SK-N-DZ (cell line): Measurements from ENCODE around the gene OVOL1.
"Not testable (repeated sequence)": the region's sequence is repeated elsewhere in the genome, so short reads cannot be mapped to it uniquely, and the experiment has no call there.

Experiments used
- DNase-seq: peaks from one replicate; pipeline ENCODE4 v3.0.0-alpha.2; 2015; ENCODE audit warnings: low spot score

Gene OVOL1

DNA sequence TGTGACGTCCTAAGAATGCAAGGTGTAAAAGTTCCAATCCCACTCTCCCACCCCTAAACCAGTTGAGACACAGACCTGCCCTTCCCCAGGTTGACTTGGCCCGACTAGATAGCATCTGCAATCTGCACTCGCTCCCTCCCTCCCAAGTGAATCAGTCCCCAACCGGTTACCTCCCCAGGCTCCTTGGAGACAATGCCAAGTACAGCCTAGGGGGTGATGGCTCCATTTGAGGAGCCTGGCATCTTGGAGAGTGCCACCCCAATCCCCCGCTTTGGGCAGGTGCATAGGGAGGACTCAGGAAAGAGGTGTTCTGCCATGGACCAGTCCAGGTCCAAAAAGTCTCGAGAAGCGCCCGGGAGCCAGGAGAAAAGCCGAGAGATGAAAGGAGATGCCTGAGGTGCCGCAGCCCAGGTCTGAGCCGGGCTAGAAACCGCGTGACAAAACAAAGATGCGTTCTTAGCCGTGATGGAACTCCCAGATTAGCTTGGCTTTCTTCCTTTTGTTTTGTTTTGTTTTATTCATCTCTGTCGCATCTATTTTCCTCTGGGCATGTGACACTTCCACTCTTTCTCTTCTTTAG, 28.2 kb downstream of the OVOL1 start:
- no peak for DNase-seq

DNA sequence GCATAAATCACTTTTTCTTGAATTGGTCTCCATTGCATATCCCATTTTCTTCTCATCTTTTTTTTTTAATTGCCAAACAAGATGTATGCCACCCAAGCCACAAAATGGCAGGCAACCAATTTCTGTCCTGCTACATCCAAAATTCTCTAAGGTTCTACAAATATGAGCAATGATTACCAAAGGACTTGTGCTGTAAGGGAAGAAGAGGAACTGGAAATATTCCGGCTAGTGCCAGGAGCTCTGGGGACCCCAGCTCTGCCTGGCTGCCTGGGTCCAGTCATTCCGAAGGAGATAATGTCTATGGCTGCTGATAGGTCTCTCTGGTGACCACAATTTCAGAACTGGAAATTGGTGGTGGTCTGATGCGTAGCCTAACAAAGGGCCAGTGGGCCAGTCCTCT, 29.8 kb downstream of the OVOL1 start:
- no peak for DNase-seq

DNA sequence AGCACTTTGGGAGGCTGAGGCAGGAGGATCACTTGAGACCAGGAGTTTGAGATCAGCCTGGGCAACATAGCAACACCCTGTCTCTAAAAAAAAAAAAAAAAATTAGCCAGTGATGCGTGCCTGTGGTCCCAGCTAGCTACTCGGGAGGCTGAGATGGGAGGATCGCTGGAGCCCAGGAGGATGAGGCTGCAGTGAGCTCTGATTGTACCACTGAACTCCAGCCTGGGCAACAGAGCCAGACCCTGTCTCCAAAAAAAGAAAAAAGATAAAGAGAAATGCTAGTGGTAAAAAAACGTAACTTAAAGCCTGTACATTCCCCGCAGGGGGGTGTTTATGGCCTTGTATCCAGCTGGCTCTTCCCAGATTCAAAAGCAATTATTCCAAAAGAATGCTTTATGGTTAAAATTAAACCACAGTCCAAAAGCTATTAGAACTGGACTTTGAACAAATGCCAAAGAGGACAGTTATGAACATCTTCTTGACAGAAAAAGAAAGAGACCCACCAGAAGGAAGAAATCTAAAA, 30.5 kb downstream of the OVOL1 start:
- no peak for DNase-seq

DNA sequence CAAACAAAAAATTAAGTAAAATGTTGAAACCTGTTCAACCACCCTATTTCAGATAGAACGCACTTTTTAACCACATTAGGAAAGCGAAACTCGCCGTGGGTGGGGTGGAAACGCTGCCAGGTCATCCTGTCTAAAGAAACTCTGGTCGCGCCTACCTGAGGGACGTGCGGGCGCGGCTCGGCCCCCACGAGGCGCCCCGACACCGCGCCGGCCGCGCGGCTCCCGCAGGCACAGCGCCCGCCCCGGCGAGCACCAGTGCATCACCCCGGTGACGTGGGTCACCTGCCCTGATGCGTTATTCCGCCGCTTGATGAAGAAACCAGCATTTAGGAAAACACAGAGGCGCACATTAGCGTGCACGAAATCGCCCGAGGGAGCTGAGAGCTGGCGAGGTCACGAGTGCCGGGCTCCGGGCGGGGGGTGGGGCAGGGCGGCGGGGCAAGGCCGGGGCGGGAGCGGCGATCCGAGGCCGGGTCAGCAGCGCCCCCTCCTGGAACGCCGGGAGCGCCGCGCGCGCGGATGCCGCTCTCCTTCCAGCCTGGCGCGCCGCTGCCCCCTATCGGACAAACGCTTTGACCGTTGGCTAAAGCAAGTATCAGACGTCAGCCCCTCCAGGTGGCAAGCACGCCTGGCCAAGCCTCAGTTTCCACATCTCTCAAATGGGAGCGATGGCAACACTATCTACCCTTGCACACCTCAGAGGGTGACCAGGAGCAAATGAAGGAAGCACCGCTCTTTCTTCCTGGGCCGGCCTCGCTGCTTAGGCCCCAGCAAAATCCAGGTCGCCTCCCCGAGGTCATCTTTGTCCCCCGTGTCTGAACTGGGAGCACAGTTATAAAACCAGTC, 31.2 kb downstream of the OVOL1 start:
- DNase-seq = peak; percentile 83

DNA sequence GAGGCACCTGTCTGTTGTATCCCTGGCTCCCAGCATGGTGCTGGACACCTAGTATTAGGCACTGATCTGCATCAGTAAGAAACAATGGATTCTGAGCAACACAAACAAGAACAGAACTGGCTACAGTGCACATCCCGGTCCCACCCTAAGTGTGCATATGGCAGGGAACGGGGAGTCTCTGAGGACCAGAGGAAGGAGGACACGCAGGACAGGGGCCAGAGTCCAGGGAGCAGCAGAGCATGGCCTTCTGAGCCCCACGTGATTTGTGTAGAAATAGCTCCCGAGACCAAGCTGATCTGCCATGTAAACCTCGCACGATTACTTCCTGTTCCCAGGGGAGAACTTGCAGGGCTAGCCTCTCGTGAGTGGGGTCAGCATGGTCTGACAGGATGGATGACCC, 34.2 kb downstream of the OVOL1 start:
- no peak for DNase-seq

DNA sequence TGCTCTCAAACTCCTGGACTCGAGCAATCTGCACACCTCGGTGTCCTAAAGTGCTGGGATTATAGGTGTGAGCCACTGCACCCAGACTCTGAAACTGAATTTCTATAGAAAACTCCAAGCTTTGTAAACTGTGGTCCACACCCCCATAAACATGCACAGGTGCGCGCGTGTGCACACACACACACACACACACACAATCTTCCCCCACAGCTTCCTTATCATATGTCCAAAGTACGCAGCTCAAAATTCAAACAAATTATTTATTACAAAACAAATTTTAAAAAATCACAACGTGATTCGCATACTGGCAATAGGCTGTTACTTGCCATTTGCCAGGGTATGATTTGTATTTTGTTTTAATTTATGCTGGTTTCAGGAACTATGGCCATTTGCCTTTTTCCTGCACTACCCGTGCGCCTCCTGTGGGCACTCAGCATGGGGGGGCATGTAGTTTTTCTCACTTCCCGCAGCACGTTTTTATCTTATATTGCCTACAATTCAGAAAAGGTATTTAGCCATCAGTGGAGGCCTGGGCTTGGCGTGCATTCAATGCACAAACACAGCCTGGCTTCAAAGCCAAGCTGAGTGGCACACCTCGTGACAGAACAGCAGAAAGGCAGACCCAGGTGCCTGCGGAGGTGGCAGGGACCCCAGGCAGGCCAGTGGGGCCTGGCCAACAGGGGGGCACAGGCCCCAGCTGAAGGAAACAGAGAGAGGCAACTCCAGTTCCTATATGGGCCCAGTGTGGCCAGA, 36.1 kb downstream of the OVOL1 start:
- no peak for DNase-seq

DNA sequence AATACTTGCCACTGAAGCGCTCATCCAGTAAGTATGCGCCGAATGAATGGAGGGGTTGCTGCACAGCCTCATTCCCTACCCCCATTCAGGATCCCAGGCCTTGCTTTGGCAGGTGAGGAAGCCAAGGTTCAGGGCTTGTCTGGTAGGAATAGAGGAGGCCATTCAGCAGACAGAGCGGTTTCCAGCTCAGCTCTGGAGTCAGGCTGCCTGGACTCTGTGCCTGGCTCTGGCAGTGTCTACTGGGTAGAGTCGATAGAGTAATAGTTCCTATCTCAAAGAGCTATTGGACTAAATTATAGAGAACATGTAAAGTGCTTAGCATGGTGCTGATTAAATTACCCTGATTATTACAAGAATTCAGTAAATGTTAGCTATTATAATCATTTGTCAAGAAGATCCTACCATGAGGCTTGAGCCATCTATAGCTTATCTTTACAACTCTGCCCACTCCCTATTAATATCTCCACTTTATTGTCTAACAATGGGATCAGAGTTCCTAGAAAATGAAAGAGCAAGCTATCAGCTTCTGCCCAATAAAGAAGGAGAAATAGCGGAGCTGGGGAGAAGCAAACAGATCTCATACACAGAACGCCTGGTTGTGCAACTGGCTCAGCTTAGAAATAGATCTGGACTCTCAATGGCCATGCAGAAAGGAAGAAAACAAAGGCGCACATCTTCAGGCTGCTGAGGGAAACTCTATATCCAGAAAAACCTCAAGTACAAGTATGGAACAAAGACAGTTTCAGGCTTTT, 40.3 kb downstream of the OVOL1 start:
- DNase-seq = no peak

DNA sequence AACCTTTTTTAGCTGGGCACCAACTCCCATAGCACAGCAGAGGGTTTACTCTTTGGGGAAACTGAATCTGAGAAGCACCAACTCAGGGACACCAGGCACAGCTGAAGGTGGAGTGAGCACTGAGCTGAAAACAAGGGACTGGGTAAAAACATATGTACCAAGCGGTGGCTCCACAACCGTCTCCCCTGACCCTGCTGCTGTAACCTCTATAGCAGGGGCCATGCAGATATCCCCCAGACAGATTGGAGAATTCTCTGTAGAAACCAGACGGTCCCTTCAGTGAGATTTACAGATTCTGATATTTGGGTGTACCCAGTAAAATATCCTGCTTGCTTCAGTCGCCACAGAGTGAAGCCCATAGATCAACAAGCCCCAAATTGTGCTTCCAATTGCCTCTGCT, 42.6 kb downstream of the OVOL1 start:
- no peak for DNase-seq

DNA sequence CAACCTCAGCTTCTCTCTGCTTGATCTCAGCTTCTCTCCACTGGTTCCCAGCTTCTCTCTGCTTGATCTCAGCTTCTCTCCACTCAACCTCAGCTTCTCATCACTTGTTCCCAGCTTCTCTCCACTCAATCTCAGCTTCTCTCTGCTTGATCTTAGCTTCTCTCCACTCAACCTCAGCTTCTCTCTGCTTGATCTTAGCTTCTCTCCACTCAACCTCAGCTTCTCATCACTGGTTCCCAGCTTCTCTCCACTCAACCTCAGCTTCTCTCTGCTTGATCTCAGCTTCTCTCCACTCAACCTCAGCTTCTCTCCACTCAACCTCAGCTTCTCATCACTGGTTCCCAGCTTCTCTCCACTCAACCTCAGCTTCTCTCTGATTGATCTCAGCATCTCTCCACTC, 45.4 kb downstream of the OVOL1 start:
- not testable (repeated sequence) for DNase-seq

DNA sequence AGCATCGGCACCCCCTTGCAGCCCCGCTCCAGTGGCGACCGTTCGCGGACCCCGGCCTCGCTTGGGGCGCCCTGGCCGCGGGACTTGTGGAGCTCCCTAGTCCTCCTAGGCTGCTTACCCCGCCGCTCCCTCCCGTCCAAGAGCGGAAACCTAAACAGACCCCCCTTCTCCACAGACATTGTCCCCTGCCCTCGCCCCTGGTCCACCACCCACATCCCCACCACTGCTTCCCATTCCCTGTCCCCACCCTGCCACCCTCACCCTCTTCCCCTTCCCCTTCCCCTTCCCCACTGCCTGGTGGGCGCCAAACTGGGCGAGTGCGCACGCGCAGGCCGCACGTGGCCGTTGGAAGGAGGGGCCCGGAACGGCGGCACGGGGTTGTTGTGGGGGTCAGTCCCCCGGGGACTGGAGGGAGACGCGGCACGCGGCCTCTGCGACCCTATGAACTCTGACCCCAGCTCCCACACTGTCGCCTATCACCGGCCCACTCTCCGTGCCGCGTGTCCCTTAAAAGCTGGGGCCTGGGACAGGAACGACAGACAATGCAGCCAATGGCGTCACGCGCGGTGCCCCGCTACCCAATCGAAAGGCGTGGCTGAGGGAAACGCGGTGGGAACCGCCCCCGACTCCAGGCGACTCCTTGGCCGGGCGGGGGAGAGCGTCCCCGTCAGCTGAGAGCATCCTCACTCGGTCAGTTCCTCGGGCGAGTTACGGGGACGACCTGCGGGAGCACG, 46.6 kb downstream of the OVOL1 start, which contains the start of gene SNX32:
Gene SNX32, plus strand, starts transcription at position 667 of the 734 bp plus-strand sequence. CDS start 103 bp downstream, outside the sequence.
- peak; percentile 96 for DNase-seq

DNA sequence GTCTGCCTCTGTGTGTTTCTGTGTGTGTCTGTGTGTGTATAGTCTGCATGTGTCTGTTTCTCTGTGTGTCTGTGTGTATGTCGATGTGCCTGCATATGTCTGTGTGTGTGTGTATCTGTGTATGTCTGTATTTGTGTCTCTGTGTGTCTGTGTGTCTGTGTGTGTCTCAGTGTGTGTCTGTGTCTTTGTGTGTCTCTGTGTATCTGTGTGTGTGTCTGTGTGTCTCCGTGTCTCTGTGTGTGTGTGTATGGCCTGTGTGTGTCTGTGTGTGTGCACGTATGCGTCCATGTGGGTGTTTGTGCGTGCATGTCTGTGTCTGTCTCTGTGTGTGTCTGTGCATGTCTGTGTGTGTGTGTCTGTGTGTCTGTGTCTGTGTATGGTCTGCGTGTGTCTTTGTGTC, 47.3 kb downstream of the OVOL1 start:
- no peak for DNase-seq

DNA sequence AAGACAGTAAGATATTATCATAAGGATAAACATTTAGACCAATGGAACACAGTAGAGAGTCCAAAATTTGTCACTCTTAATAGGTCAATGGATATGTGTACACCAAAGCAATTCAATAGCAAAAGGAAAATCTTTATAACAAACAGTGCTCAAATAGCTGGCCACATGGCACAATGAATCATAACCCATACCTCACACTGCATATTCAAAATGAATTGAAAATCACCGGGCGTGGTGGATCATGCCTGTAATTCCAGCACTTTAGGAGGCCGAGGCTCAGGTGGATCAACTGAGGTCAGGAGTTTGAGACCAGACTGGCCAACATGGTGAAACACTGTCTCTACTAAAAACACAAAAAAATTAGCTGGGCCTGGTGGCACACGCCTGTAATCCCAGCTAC, 55.3 kb downstream of the OVOL1 start:
- DNase-seq = no peak

DNA sequence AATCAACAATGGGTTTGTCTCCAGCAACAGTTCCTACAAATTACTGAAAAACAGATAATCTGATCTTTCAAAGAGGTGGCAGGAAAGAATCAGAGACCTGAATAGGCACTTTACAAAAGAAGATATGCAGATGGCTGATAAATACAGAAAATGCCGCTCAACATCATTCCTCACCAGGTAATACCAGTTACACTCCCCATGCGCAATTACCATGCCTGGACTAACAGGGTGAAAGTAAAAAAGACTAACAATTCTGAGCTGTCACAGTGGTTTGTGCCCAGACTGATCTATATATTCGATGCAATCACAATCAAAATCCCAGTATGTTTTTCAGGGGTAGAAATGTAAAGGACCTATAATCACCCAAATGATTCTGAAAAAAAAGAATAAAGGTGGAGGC, 56.9 kb downstream of the OVOL1 start:
- no peak for DNase-seq

DNA sequence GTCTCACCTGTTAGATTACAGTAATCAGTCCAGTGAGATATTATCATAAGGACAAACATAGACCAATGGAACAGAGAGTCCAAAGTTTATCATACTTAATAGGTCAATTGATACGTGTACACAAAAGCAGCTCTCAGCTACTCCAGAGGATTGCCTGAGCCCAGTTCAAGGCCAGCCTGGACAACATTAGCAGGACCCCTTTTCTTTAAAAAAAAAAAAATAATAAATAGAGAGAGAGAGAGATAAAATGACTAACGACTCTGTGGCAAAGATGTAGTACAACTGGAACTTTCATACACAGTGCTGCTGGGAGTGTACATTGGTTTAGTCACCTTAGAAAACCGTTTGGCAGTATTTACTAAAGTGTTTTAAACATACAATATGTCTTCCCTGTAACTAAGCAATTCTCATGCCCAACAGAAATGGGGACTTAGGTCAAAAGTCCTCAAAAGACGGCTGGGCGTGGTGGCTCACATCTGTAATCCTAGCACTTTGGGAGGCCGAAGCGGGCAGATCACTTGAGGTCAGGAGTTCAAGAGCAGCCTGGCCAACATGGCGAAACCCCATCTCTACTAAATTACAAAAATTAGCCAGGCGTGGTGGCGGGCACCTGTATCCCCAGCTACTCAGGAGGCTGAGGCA, 57.5 kb downstream of the OVOL1 start:
- no peak for DNase-seq
